Measurements from ENCODE around the gene ZFPM1. TPM values are rescaled to one million over a fixed set of nuclear protein-coding genes. Genes with fewer than 3 reads are reported as not detected.
A peak's percentile ranks its signal among the peaks of the same experiment; 100 is the strongest.

ZFPM1 gene
- polyA plus RNA-seq, 1 experiment = 0.20 TPM

DNA sequence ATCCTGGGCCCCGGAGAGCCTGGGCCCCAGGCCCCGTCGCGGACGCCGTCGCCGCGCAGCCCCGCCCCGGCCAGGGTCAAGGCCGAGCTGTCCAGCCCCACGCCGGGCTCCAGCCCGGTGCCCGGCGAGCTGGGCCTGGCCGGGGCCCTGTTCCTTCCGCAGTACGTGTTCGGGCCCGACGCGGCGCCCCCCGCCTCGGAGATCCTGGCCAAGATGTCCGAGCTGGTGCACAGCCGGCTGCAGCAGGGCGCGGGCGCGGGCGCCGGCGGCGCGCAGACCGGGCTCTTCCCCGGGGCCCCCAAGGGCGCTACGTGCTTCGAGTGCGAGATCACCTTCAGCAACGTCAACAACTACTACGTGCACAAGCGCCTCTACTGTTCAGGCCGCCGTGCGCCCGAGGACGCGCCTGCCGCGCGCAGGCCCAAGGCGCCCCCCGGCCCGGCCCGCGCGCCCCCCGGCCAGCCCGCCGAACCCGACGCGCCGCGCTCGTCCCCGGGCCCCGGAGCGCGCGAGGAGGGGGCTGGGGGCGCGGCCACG lies 80.4 kb downstream of the ZFPM1 start:
- DNase-seq (ENCODE audit: low read depth, low spot score) = peak; percentile 20
- Histone ChIP-seq H3K27ac (ENCODE audit: low read depth, low read length) (no peak overlapping the region), H3K9me3 (ENCODE audit: control insufficient read depth, insufficient read depth, low read length) (peaks cover 3% of the 10 kb centered on the region; the same call in 1 of the 2 replicates), H3K27me3 (ENCODE audit: control insufficient read depth, insufficient read depth, low read length) (peaks cover 4% of the 10 kb centered on the region), H3K4me3 (ENCODE audit: low read depth, low read length) (peak overlapping the region; percentile 50; the same call in 1 of the 2 replicates)
- ChIA-PET CTCF (no interaction called here), POLR2A (interaction anchor here (0.6 to 0.7 kb wide), 2 partner anchors 27 to 567 kb away, joined by 3 to 7 read pairs; no protein-coding TSS in a partner anchor)
- TF ChIP-seq, protein P1, sequence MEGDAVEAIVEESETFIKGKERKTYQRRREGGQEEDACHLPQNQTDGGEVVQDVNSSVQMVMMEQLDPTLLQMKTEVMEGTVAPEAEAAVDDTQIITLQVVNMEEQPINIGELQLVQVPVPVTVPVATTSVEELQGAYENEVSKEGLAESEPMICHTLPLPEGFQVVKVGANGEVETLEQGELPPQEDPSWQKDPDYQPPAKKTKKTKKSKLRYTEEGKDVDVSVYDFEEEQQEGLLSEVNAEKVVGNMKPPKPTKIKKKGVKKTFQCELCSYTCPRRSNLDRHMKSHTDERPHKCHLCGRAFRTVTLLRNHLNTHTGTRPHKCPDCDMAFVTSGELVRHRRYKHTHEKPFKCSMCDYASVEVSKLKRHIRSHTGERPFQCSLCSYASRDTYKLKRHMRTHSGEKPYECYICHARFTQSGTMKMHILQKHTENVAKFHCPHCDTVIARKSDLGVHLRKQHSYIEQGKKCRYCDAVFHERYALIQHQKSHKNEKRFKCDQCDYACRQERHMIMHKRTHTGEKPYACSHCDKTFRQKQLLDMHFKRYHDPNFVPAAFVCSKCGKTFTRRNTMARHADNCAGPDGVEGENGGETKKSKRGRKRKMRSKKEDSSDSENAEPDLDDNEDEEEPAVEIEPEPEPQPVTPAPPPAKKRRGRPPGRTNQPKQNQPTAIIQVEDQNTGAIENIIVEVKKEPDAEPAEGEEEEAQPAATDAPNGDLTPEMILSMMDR (IDR thresholded peaks at IDR 0.05; ENCODE audit: low read depth, low read length) = no peak

DNA sequence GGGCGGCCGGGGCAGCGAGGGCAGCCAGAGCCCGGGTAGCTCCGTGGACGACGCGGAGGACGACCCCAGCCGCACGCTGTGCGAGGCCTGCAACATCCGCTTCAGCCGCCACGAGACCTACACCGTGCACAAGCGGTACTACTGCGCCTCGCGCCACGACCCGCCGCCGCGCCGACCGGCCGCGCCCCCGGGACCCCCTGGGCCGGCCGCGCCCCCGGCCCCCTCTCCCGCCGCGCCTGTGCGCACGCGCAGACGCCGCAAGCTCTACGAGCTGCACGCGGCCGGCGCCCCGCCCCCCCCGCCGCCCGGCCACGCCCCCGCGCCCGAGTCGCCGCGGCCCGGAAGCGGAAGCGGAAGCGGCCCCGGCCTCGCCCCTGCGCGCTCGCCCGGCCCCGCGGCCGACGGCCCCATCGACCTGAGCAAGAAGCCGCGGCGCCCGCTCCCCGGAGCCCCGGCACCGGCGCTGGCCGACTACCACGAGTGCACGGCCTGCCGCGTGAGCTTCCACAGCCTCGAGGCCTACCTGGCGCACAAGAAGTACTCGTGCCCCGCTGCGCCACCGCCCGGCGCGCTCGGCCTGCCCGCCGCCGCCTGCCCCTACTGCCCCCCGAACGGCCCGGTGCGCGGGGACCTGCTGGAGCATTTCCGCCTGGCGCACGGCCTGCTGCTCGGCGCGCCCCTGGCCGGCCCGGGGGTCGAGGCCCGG lies 81.0 kb downstream of the ZFPM1 start:
- ChIA-PET CTCF (no interaction called here), POLR2A (interaction anchor here (0.6 kb wide), 1 partner anchor 27 kb away, joined by 3 read pairs; no protein-coding TSS in a partner anchor)
- peak overlapping the region; percentile 64 for H3K4me3 ChIP-seq (ENCODE audit: low read depth, low read length)
- H3K27ac ChIP-seq (ENCODE audit: low read depth, low read length) = no peak overlapping the region
- DNase-seq (ENCODE audit: low read depth, low spot score) = no peak
- H3K27me3 ChIP-seq (ENCODE audit: control insufficient read depth, insufficient read depth, low read length) = peaks cover 6% of the 10 kb centered on the region
- TF ChIP-seq, protein P1 (IDR thresholded peaks at IDR 0.05; ENCODE audit: low read depth, low read length) = no peak
- H3K9me3 ChIP-seq (ENCODE audit: control insufficient read depth, insufficient read depth, low read length) = peaks cover 3% of the 10 kb centered on the region; the same call in 1 of the 2 replicates

DNA sequence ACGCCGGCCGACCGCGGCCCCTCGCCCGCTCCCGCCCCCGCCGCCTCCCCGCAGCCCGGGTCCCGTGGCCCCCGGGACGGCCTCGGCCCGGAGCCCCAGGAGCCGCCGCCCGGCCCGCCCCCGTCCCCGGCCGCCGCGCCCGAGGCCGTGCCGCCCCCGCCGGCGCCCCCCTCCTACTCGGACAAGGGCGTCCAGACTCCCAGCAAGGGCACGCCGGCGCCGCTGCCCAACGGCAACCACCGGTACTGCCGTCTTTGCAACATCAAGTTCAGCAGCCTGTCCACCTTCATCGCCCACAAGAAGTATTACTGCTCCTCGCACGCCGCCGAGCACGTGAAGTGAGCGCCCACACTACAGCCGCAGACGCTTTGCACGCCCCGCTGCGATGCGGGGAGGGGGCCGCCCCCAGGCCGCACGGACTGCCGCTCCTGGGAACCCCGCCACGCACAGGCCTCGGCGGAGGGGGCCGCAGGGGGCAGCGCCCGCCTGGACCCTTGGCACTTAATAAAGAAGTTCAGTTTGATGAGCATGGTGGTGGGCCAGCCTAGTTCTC lies 81.6 kb downstream of the ZFPM1 start:
- TF ChIP-seq, protein P1 (IDR thresholded peaks at IDR 0.05; ENCODE audit: low read depth, low read length) = no peak
- no peak for DNase-seq (ENCODE audit: low read depth, low spot score)
- Histone ChIP-seq H3K9me3 (ENCODE audit: control insufficient read depth, insufficient read depth, low read length) (peaks cover 3% of the 10 kb centered on the region; the same call in 1 of the 2 replicates), H3K27me3 (ENCODE audit: control insufficient read depth, insufficient read depth, low read length) (peaks cover 12% of the 10 kb centered on the region), H3K27ac (ENCODE audit: low read depth, low read length) (no peak overlapping the region), H3K4me3 (ENCODE audit: low read depth, low read length) (peak overlapping the region; percentile 56)
- POLR2A ChIA-PET = no interaction called here
- CTCF ChIA-PET = no interaction called here

DNA sequence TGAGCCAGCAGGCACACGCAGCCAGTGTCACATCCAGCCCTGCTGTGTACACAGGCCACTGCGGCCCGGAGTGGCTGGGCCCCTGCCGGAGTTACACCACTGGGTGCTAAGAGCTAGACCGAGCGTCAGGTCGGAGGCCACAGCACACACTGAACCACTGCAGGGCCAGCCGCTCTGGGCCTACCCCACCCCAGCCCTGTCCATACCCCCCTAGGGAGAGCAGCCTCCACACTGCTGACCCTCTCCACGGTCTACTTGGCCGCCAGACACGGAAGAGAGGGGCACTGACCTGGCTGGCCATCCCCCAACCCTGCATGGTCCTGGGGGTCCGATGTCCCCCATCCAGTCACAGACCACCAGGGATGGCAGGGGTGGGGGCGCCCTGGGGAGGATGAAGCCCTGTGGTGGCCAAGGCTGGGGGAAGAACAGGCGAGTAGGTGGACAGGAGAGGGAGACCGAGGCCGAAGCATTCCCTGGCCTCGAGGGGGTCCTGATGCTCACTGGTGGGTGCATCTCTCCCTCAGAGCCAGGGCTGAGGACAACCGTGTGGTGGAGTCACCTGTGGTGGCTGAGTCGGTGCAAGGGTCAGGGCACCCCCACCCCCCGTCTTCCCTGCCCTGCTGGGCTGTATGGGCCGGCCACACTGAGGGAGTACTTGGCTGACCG lies 82.2 kb downstream of the ZFPM1 start:
- TF ChIP-seq, protein P1 (IDR thresholded peaks at IDR 0.05; ENCODE audit: low read depth, low read length) = no peak
- Histone ChIP-seq H3K27ac (ENCODE audit: low read depth, low read length) (no peak overlapping the region), H3K4me3 (ENCODE audit: low read depth, low read length) (peak overlapping the region; percentile 56), H3K27me3 (ENCODE audit: control insufficient read depth, insufficient read depth, low read length) (peaks cover 19% of the 10 kb centered on the region), H3K9me3 (ENCODE audit: control insufficient read depth, insufficient read depth, low read length) (peaks cover 3% of the 10 kb centered on the region; the same call in 1 of the 2 replicates)
- ChIA-PET CTCF (no interaction called here), POLR2A (no interaction called here)
- no peak for DNase-seq (ENCODE audit: low read depth, low spot score)

All from AG04450 (cell line).